Activated naive CD8-positive, alpha-beta T cell treated with anti-CD3 and anti-CD28 coated beads, Interleukin-2, amount 10 ng/mL, durations not matched to agents 7 days and 5 days (primary cell): ENCODE data around the gene MOG. TPM values are rescaled to one million over a fixed set of nuclear protein-coding genes. Genes with fewer than 3 reads are reported as not detected.

Source experiments
- ATAC-seq: fragments of 150-1000 bp; cut with Tn5 transposase; one replicate; pipeline ENCODE4 v1.10.0; 2021; ENCODE audit warnings: low read depth, moderate library complexity
- POLR2A ChIA-PET: fragments of 350-600 bp; sonication (Branson Sonifier 250); formaldehyde crosslinking; loops from one replicate; lab custom pipeline; 2021; ENCODE audit warnings: antibody characterized with exemption; lab: Charles Lee
- DNase-seq: peaks from one replicate; pipeline ENCODE4 v3.0.0; 2021
- H3K27ac Mint-ChIP-seq: one replicate; pipeline ENCODE4 v1.8.0; 2022; ENCODE audit warnings: mild to moderate bottlenecking, mixed read lengths
- H3K27me3 Mint-ChIP-seq: one replicate; pipeline ENCODE4 v1.8.0; 2022; ENCODE audit warnings: mild to moderate bottlenecking, moderate library complexity, mixed read lengths
- H3K36me3 Mint-ChIP-seq: one replicate; pipeline ENCODE4 v1.8.0; 2021; ENCODE audit warnings: mild to moderate bottlenecking, mixed read lengths
- H3K4me1 Mint-ChIP-seq: one replicate; pipeline ENCODE4 v1.8.0; 2021; ENCODE audit warnings: mixed read lengths
- H3K4me3 Mint-ChIP-seq: one replicate; pipeline ENCODE4 v1.8.0; 2022; ENCODE audit warnings: mild to moderate bottlenecking, moderate library complexity, mixed read lengths
- H3K9me3 Mint-ChIP-seq: one replicate; pipeline ENCODE4 v1.8.0; 2021; ENCODE audit warnings: mixed read lengths
- total RNA-seq, 2 experiments: library from RNA; stranded (reverse); gene quantifications; one replicate each; pipeline ENCODE4 v1.2.3, GENCODE V29; 2021

Gene MOG
- total RNA-seq, 2 experiments from 2014 or later = not detected

- POLR2A ChIA-PET = no interaction called here
- ATAC-seq (no peak), DNase-seq (no peak)
- peaks cover 20% of the 10 kb centered on the region for H3K4me1 Mint-ChIP-seq
- H3K4me3 Mint-ChIP-seq = no peak overlapping the region
- H3K36me3 Mint-ChIP-seq = peaks cover 14% of the 10 kb centered on the region
- no peaks in the 10 kb centered on the region for H3K27me3 Mint-ChIP-seq
- H3K27ac Mint-ChIP-seq = no peak overlapping the region
- H3K9me3 Mint-ChIP-seq = no peaks in the 10 kb centered on the region
Measured at GRCh38 chr6:29674008-29674407, 17.1 kb downstream of the MOG start.

- Mint-ChIP-seq H3K4me3 (no peak overlapping the region), H3K4me1 (peaks cover 29% of the 10 kb centered on the region), H3K36me3 (peaks cover 14% of the 10 kb centered on the region), H3K27me3 (no peaks in the 10 kb centered on the region), H3K9me3 (no peaks in the 10 kb centered on the region), H3K27ac (no peak overlapping the region)
- POLR2A ChIA-PET = no interaction called here
- DNase-seq (no peak), ATAC-seq (no peak)
Measured at GRCh38 chr6:29675561-29675960, 18.7 kb downstream of the MOG start.

- DNase-seq (no peak), ATAC-seq (peak; percentile 31)
- Mint-ChIP-seq H3K4me1 (peaks cover 31% of the 10 kb centered on the region), H3K9me3 (no peaks in the 10 kb centered on the region), H3K27ac (peak overlapping the region; percentile 88), H3K27me3 (no peaks in the 10 kb centered on the region), H3K36me3 (peaks cover 15% of the 10 kb centered on the region), H3K4me3 (no peak overlapping the region)
- POLR2A ChIA-PET = interaction anchor here (1.2 kb wide), 1 partner anchor 87 kb away, joined by 3 read pairs; no protein-coding TSS in a partner anchor
Measured at GRCh38 chr6:29676981-29677601, 20.2 kb downstream of the MOG start.

- DNase-seq = no peak
- Mint-ChIP-seq H3K27me3 (no peaks in the 10 kb centered on the region), H3K4me1 (peaks cover 31% of the 10 kb centered on the region), H3K4me3 (peak overlapping the region; percentile 37), H3K36me3 (peaks cover 9% of the 10 kb centered on the region), H3K9me3 (no peaks in the 10 kb centered on the region), H3K27ac (peak overlapping the region; percentile 43)
- ATAC-seq = no peak
- POLR2A ChIA-PET = no interaction called here
Measured at GRCh38 chr6:29678114-29678513, 21.2 kb downstream of the MOG start.

- H3K9me3 Mint-ChIP-seq = no peaks in the 10 kb centered on the region
- H3K27ac Mint-ChIP-seq = peak overlapping the region; percentile 72
- DNase-seq = no peak
- H3K4me1 Mint-ChIP-seq = peaks cover 36% of the 10 kb centered on the region
- POLR2A ChIA-PET = interaction anchor here (1.7 kb wide), 1 partner anchor 29 kb away, joined by 4 read pairs; no protein-coding TSS in a partner anchor
- H3K36me3 Mint-ChIP-seq = peaks cover 2% of the 10 kb centered on the region
- H3K4me3 Mint-ChIP-seq = peak overlapping the region; percentile 91
- ATAC-seq = no peak
- H3K27me3 Mint-ChIP-seq = no peaks in the 10 kb centered on the region
Measured at GRCh38 chr6:29679962-29680361, 23.1 kb downstream of the MOG start.

GRCh38 chr6:29680416-29680815, 23.5 kb downstream of the MOG start:
- peaks cover 2% of the 10 kb centered on the region for H3K36me3 Mint-ChIP-seq
- H3K9me3 Mint-ChIP-seq = no peaks in the 10 kb centered on the region
- POLR2A ChIA-PET = interaction anchor here (1.0 to 1.7 kb wide), 2 partner anchors 28 to 69 kb away, joined by 3 to 4 read pairs; no protein-coding TSS in a partner anchor
- H3K27me3 Mint-ChIP-seq = no peaks in the 10 kb centered on the region
- ATAC-seq = peak; percentile 41
- H3K27ac Mint-ChIP-seq = peak overlapping the region; percentile 72
- H3K4me1 Mint-ChIP-seq = peaks cover 36% of the 10 kb centered on the region
- peak; percentile 54 for DNase-seq
- H3K4me3 Mint-ChIP-seq = peak overlapping the region; percentile 91

- Mint-ChIP-seq H3K36me3 (peaks cover 2% of the 10 kb centered on the region), H3K27ac (peak within 1 kb of the TSS; percentile 72), H3K27me3 (no peaks in the 10 kb centered on the region), H3K4me1 (peaks cover 36% of the 10 kb centered on the region), H3K9me3 (no peaks in the 10 kb centered on the region), H3K4me3 (peak within 1 kb of the TSS; percentile 91)
- DNase-seq (peak; percentile 54), ATAC-seq (peak; percentile 15)
- POLR2A ChIA-PET = interaction anchor here (0.7 to 1.7 kb wide), 3 partner anchors 28 to 84 kb away, joined by 3 to 4 read pairs (median 4); no protein-coding TSS in a partner anchor
Measured at GRCh38 chr6:29680904-29681303, 24.0 kb downstream of the MOG start, which contains the start of gene ZFP57. Gene ZFP57, minus strand, starts transcription at chr6:29681152. Its CDS starts 4,149 bp downstream, at chr6:29677003.

- peaks cover 34% of the 10 kb centered on the region for H3K4me1 Mint-ChIP-seq
- H3K9me3 Mint-ChIP-seq = no peaks in the 10 kb centered on the region
- peaks cover 2% of the 10 kb centered on the region for H3K36me3 Mint-ChIP-seq
- POLR2A ChIA-PET = interaction anchor here (1.7 kb wide), 1 partner anchor 27 kb away, joined by 4 read pairs; no protein-coding TSS in a partner anchor
- no peak for ATAC-seq
- H3K4me3 Mint-ChIP-seq = no peak overlapping the region
- H3K27me3 Mint-ChIP-seq = peaks cover 2% of the 10 kb centered on the region
- DNase-seq = no peak
- peak overlapping the region; percentile 25 for H3K27ac Mint-ChIP-seq
Measured at GRCh38 chr6:29681811-29682210, 24.9 kb downstream of the MOG start.

- H3K27ac Mint-ChIP-seq = no peak overlapping the region
- no peak overlapping the region for H3K4me3 Mint-ChIP-seq
- peaks cover 15% of the 10 kb centered on the region for H3K27me3 Mint-ChIP-seq
- DNase-seq = no peak
- H3K4me1 Mint-ChIP-seq = peaks cover 9% of the 10 kb centered on the region
- no peaks in the 10 kb centered on the region for H3K9me3 Mint-ChIP-seq
- POLR2A ChIA-PET = no interaction called here
- H3K36me3 Mint-ChIP-seq = no peaks in the 10 kb centered on the region
- no peak for ATAC-seq
Measured at GRCh38 chr6:29685718-29686326, 28.9 kb downstream of the MOG start.

- H3K36me3 Mint-ChIP-seq = peaks cover 2% of the 10 kb centered on the region
- H3K27me3 Mint-ChIP-seq = peaks cover 7% of the 10 kb centered on the region
- no peak overlapping the region for H3K27ac Mint-ChIP-seq
- H3K9me3 Mint-ChIP-seq = peaks cover 4% of the 10 kb centered on the region
- H3K4me1 Mint-ChIP-seq = no peaks in the 10 kb centered on the region
- H3K4me3 Mint-ChIP-seq = no peak overlapping the region
- no peak for DNase-seq
- no peak for ATAC-seq
- POLR2A ChIA-PET = no interaction called here
Measured at GRCh38 chr6:29694637-29695036, 37.7 kb downstream of the MOG start.

- H3K27ac Mint-ChIP-seq = no peak overlapping the region
- no peak overlapping the region for H3K4me3 Mint-ChIP-seq
- POLR2A ChIA-PET = interaction anchor here (0.6 kb wide), 1 partner anchor 47 kb away, joined by 3 read pairs; no protein-coding TSS in a partner anchor
- H3K36me3 Mint-ChIP-seq = peaks cover 2% of the 10 kb centered on the region
- no peak for DNase-seq
- no peaks in the 10 kb centered on the region for H3K4me1 Mint-ChIP-seq
- peaks cover 4% of the 10 kb centered on the region for H3K9me3 Mint-ChIP-seq
- no peak for ATAC-seq
- H3K27me3 Mint-ChIP-seq = peaks cover 21% of the 10 kb centered on the region
Measured at GRCh38 chr6:29696147-29697125, 39.5 kb downstream of the MOG start.

GRCh38 chr6:29702519-29703103, 45.7 kb downstream of the MOG start:
- Mint-ChIP-seq H3K4me1 (peaks cover 22% of the 10 kb centered on the region), H3K9me3 (no peaks in the 10 kb centered on the region), H3K27me3 (peaks cover 19% of the 10 kb centered on the region), H3K4me3 (no peak overlapping the region), H3K36me3 (no peaks in the 10 kb centered on the region), H3K27ac (no peak overlapping the region)
- peak; percentile 80 for ATAC-seq
- peak; percentile 81 for DNase-seq
- POLR2A ChIA-PET = no interaction called here
